Hematopoietic multipotent progenitor cell treated with erythropoietin and hydrocortisone succinate and interleukin-3 and kit ligand, for 15 days (in vitro differentiated cells): ENCODE results near the gene FAF2.

ENCODE experiments used
- DNase-seq: peaks from one replicate; pipeline ENCODE4 v3.0.0-alpha.2; 2015; ENCODE audit warnings: low spot score

The FAF2 gene

GRCh38 chr5:176531902-176532493 is 83.8 kb downstream of the FAF2 start:
- no peak for DNase-seq

GRCh38 chr5:176532795-176533194 is 84.6 kb downstream of the FAF2 start:
- no peak for DNase-seq

- DNase-seq, result no peak
These were observed 85.2 kb downstream of the FAF2 start for GRCh38 chr5:176533390-176533789.

DNA sequence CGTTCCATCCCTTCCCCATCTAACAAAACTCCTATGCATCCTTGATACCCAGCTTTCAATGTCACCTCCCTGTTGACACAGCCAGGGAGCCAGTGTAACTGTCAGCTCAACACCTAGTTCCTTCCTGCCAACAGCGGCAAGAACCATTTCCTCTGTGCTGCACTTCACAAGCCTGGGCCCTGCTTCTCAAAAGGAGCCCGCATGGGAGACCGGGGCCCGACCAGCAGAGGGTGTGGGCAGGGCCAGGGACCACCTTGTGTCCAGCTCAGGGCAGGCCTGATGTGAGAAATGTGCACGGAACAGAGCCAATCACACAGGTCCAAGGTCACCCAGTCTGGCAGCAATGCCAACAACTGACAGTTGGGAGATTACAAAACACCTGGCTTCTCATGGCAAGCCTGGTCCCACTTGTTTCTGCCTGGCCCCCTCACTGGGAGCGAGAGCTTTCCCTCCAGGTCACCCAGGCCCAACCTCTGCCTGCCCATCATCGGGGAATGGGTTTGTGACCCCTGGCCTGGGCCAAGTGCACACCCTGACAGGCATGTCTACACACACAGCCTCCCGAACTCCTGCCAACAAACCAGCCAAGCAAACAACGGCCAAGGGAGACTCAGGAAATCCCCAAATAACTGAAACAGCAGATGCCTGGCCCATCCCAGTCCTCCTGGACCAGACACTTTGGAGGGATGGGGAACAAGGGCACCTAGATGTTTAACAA is 85.9 kb downstream of the FAF2 start:
- DNase-seq, result no peak

DNA sequence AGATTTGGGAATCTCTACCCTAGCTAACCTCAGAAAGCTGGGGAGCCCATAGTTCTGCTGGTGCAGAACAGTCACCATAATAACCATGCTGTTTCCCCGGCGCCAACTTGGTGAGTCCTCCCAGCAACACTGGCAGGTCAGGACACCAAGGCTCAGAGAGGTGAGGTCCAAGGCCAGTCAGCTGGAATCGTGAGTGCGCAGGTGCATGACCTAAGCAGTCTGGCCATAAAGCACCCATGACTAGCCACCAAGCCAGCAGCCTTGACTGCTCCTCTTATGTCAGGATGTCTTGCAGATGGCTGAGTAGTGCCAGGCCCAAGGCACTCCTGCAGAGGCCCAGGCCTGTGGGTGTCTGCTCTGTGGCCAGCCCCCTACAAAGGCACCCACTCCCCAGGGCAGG is 86.5 kb downstream of the FAF2 start:
- no peak for DNase-seq

GRCh38 chr5:176535101-176535663 is 87.0 kb downstream of the FAF2 start:
- DNase-seq, result peak; percentile 30

DNA sequence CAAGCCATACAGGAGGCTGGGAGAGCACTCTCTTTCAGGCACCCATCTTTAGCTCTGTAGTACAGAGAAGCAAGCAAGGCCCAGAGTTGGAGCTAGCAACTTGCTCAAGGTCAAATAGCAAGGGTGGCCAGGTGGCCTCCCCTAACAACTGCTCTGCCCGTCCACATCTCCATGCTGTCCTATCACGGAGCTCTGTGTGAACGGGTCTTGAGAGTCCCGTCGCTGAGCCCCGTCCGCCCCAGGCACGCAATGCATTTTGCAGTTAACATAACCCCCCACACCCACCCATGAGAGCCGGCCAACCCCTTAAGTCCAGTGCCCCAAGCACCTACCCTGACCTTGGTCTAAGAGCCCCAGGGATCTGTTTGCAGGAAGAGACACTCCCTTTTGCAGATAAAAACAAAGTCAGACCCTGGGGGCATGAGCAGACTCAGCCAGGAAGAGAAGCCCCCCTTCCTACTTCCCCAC is 87.5 kb downstream of the FAF2 start:
- DNase-seq, result peak; percentile 12

DNA sequence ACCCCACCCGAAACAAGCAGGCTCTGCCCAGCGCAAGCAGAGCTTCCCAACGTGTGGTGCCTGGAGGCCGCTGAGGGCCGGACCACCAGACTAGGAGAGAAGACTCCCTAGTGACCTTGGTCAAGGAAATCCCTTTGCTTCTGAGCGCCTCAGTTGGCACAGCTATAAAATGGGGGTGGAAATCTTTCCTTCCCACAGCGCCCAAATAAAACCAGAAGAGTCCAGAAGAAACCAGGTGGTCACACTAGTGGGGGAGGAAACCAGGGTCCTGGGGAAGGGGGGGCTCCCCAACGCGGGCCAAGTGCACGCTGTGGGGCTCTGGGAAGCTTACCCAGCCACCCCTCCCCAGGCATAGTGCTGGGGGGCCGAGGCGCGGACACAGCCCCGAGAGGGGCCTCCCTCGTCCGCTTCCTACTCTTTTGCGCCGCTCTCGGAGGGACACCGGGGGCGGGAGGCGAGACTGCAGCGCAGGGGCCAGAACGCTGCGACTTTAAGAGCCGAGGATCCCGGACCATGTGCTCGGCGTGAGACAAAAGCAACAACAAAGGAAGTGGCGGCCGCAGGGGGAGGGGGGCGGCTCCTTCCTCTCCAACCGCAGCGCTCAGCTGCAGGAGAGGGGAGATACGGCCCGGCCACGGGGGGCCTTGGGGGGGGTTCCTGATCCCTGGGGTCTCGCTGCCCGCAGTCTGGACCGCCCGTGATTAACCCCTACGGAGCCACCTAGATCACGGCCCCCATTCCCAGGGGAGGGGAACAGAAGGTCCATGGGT is 88.1 kb downstream of the FAF2 start:
- no peak for DNase-seq

DNA sequence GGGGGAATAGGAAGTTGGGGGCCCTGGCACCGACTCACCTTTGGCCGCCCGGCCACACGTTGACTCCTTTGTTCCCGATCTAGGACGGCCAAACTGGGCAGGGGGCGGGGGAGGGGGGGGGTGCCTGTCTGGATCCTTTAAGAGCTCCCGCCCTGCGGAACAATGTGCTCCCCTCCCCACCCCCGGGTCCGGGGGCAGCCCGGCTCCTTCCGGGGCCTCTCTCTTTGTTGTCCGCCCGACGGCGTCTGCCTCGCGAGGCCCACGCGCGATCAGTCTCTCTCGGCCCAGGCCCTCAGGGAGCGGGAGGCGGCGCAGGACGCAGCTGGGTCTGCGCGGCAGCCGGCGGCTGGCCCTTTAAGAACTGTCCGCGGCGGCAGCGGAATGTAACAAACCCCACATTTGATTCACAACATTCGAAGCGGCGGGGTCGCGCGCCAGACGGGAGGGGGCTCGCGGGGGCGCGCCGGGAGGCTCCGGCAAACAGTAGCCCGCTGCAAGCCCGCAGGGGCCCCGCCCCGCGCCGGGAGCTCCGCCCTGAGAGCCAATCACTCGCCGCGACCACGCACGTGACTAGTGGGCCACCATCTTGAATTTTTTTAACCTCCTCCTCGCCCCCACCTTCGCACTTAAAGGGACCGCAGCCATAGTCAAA is 88.8 kb downstream of the FAF2 start, which contains the start of gene RNF44:
Gene RNF44, minus strand, starts transcription at position 501 of the 652 bp plus-strand sequence. CDS start 4,930 bp downstream, outside the sequence.
- DNase-seq, result peak; percentile 96

GRCh38 chr5:176537554-176538229 is 89.5 kb downstream of the FAF2 start:
- DNase-seq, result peak; percentile 99

DNA sequence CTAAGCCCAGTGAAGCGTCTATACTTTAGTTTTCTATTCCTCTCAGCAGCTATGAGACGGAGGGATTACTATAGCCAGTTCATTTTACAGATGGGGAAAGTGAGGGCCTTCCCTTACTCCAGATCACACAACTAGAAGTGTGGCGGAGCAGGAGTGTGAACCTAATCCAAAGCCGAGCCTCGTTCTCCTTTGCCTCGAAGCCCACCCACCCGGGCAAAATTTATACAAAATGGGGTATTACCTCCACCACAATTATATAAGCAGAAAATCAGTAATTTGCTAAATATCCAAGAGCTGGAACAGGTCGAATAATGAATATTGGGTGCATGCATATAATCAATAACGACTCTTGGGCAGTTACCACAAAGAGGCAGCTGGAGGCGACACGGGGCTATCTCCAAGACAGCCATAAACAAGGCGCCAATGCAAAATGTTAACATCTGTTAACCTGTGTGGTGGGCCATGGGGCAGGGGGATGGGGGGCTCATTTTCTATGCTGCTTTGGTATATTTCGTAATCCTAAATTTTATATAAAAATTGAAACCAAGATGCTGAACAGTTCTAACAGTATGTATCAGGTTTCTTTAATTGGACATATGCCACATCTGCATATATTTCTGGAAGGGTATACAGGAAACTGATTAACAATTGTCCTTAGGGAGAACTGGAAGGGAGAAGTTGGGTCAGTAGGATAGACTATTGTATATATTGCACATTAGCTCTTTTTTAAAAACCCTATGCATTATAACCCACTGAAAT is 90.2 kb downstream of the FAF2 start:
- no peak for DNase-seq

DNA sequence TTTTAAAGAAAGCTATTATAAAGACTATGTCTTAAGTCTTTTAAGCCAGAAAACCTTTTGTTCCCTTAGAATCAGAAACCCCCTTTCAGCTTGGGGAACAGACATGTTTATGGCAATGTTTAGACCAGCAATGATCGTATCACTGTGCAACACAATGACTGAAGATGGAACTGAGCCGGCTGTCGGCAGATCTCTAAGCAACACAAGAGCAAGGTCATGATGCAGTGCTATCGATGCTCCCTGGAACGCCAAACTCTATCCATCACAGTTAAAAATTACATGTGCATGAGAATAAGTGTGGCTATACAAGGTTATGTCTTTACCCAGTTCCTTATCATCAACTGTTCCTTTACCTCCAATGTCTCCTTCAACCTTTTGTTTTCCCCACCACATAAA is 90.8 kb downstream of the FAF2 start:
- no peak for DNase-seq

- no peak for DNase-seq
These were observed 92.3 kb downstream of the FAF2 start for GRCh38 chr5:176540476-176540899.

- DNase-seq, result no peak
These were observed 92.8 kb downstream of the FAF2 start for GRCh38 chr5:176540956-176541337.

- DNase-seq, result no peak
These were observed 93.4 kb downstream of the FAF2 start for GRCh38 chr5:176541338-176542134.

DNA sequence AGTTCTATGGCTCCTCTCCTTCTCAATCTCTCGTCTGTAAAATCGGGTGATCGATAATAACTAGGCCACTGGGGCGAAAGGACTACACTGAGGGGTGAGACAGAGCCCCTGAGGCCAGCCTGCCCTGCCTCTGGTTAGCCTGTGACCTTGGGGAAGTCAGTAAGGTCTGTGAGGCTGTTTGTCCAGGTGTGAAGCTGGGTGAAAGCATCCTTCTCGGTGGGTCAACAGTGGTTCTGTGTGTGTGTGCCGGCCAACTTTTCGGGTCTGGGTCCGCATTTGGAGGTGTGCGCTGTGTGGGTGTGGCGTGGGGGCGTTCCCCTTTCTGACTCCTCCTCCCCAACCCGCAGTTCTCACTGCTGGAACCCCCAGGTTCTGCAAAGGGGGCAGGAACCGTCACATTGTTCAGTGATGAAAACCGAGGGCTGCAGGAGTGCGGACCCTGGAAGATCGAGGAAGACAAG is 94.0 kb downstream of the FAF2 start:
- DNase-seq, result peak; percentile 17

DNA sequence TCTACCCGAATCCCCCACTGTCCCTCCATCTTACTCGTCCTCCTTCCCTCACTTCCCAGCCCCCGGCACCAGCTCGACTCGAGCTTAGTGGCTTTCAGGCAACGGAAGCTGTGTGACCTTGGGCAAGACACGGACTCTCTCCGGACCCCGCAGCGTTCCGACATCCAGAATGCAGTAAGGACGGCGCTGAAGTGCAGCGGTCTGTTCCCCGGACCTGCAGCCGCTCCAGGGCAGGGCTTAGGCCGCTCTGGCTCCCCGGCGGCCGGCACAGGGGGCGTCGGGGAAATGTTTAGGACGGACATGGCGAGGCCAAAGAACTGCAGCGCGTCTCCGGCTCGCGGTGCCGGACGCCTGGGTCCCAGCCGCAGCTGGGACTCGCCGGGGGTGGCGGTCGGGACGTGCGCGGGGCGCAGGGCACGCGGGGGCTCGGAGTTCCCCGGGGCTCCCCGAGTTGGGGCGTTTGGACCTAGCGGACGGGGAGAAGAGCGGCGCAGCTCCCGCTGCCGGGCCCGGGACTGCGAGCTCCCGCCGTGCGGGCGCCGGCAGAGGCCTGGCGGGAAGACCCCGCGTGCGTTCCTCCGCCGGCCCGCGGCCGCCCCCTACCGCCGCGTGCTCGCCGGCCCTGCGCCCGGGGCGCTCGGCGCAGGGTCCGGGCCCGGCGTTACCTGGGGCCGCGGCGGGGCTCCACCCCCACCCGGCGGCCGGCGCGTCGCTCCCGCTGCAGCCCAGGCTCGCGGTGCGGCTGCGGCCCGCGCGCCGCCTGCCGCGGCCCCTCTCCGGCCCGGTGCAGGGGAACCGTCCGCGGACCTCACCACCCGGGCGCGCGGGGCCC is 94.6 kb downstream of the FAF2 start:
- no peak for DNase-seq

- peak; percentile 79 for DNase-seq
These were observed 95.4 kb downstream of the FAF2 start for GRCh38 chr5:176543428-176544182.
